ENCODE results near the gene CCDC142.

CCDC142 gene

GRCh38 chr2:74507145-74507925 lies 24.5 kb upstream of the CCDC142 start, which contains the start of gene PCGF1:
PCGF1 (minus strand) TSS chr2:74507695; CDS start chr2:74507668, 27 bp downstream.
- Mint-ChIP-seq H3K27ac (peak within 1 kb of the TSS; percentile 95), H3K4me3 (peak within 1 kb of the TSS; percentile 89), H3K36me3 (ENCODE audit: low read depth) (peaks cover 55% of the 10 kb centered on the region), H3K4me1 (ENCODE audit: low read depth) (peaks cover 55% of the 10 kb centered on the region), H3K9me3 (no peaks in the 10 kb centered on the region), H3K27me3 (peaks cover 42% of the 10 kb centered on the region)
- intact Hi-C loops (cut with micrococcal nuclease), result loop anchor here (1.0 to 2.0 kb wide), 2 partner anchors 22 to 53 kb away; partner anchors contain the start of genes AUP1, HTRA2 and INO80B

GRCh38 chr2:74505448-74506246 lies 22.8 kb upstream of the CCDC142 start:
- intact Hi-C loops (cut with micrococcal nuclease), result loop anchor here (2.0 kb wide), 1 partner anchor 51 kb away; the partner anchor contains the start of gene INO80B
- Mint-ChIP-seq H3K27me3 (peaks cover 42% of the 10 kb centered on the region), H3K9me3 (no peaks in the 10 kb centered on the region), H3K36me3 (ENCODE audit: low read depth) (peaks cover 55% of the 10 kb centered on the region), H3K27ac (peak overlapping the region; percentile 94), H3K4me1 (ENCODE audit: low read depth) (peaks cover 67% of the 10 kb centered on the region), H3K4me3 (peak overlapping the region; percentile 31)

- intact Hi-C loops (cut with micrococcal nuclease), result no loop called here
- peak overlapping the region; percentile 94 for H3K27ac Mint-ChIP-seq
- peaks cover 73% of the 10 kb centered on the region for H3K4me1 Mint-ChIP-seq (ENCODE audit: low read depth)
- peak overlapping the region; percentile 87 for H3K4me3 Mint-ChIP-seq
- peaks cover 55% of the 10 kb centered on the region for H3K36me3 Mint-ChIP-seq (ENCODE audit: low read depth)
- peaks cover 42% of the 10 kb centered on the region for H3K27me3 Mint-ChIP-seq
- no peaks in the 10 kb centered on the region for H3K9me3 Mint-ChIP-seq
Measured at GRCh38 chr2:74504591-74504990, 21.8 kb upstream of the CCDC142 start.

GRCh38 chr2:74503506-74504475 lies 21.0 kb upstream of the CCDC142 start:
- H3K4me1 Mint-ChIP-seq (ENCODE audit: low read depth), result peaks cover 81% of the 10 kb centered on the region
- H3K36me3 Mint-ChIP-seq (ENCODE audit: low read depth), result peaks cover 55% of the 10 kb centered on the region
- H3K27ac Mint-ChIP-seq, result peak overlapping the region; percentile 94
- no peaks in the 10 kb centered on the region for H3K9me3 Mint-ChIP-seq
- intact Hi-C loops (cut with micrococcal nuclease), result no loop called here
- H3K4me3 Mint-ChIP-seq, result peak overlapping the region; percentile 87
- peaks cover 47% of the 10 kb centered on the region for H3K27me3 Mint-ChIP-seq

GRCh38 chr2:74502720-74503505 lies 20.1 kb upstream of the CCDC142 start:
- intact Hi-C loops (cut with micrococcal nuclease), result no loop called here
- H3K27me3 Mint-ChIP-seq, result peaks cover 47% of the 10 kb centered on the region
- H3K27ac Mint-ChIP-seq, result peak overlapping the region; percentile 94
- H3K4me3 Mint-ChIP-seq, result peak overlapping the region; percentile 87
- H3K36me3 Mint-ChIP-seq (ENCODE audit: low read depth), result peaks cover 54% of the 10 kb centered on the region
- peaks cover 82% of the 10 kb centered on the region for H3K4me1 Mint-ChIP-seq (ENCODE audit: low read depth)
- H3K9me3 Mint-ChIP-seq, result no peaks in the 10 kb centered on the region

GRCh38 chr2:74502147-74502719 lies 19.4 kb upstream of the CCDC142 start:
- intact Hi-C loops (cut with micrococcal nuclease), result no loop called here
- Mint-ChIP-seq H3K4me1 (ENCODE audit: low read depth) (peaks cover 85% of the 10 kb centered on the region), H3K4me3 (peak overlapping the region; percentile 87), H3K27ac (peak overlapping the region; percentile 94), H3K9me3 (no peaks in the 10 kb centered on the region), H3K36me3 (ENCODE audit: low read depth) (peaks cover 47% of the 10 kb centered on the region), H3K27me3 (peaks cover 52% of the 10 kb centered on the region)

- Mint-ChIP-seq H3K4me1 (ENCODE audit: low read depth) (peaks cover 80% of the 10 kb centered on the region), H3K9me3 (no peaks in the 10 kb centered on the region), H3K4me3 (peak overlapping the region; percentile 87), H3K27me3 (peaks cover 58% of the 10 kb centered on the region), H3K36me3 (ENCODE audit: low read depth) (peaks cover 40% of the 10 kb centered on the region), H3K27ac (peak overlapping the region; percentile 94)
- intact Hi-C loops (cut with micrococcal nuclease), result no loop called here
Measured at GRCh38 chr2:74501335-74502071, 18.7 kb upstream of the CCDC142 start.

- Mint-ChIP-seq H3K4me1 (ENCODE audit: low read depth) (peaks cover 70% of the 10 kb centered on the region), H3K27ac (no peak overlapping the region), H3K36me3 (ENCODE audit: low read depth) (peaks cover 32% of the 10 kb centered on the region), H3K27me3 (peaks cover 65% of the 10 kb centered on the region), H3K9me3 (no peaks in the 10 kb centered on the region), H3K4me3 (no peak overlapping the region)
- intact Hi-C loops (cut with micrococcal nuclease), result no loop called here
Measured at GRCh38 chr2:74500578-74500946, 17.8 kb upstream of the CCDC142 start.

- peak overlapping the region; percentile 22 for H3K4me3 Mint-ChIP-seq
- H3K27me3 Mint-ChIP-seq, result peaks cover 67% of the 10 kb centered on the region
- no peaks in the 10 kb centered on the region for H3K9me3 Mint-ChIP-seq
- H3K27ac Mint-ChIP-seq, result no peak overlapping the region
- peaks cover 27% of the 10 kb centered on the region for H3K36me3 Mint-ChIP-seq (ENCODE audit: low read depth)
- peaks cover 65% of the 10 kb centered on the region for H3K4me1 Mint-ChIP-seq (ENCODE audit: low read depth)
- intact Hi-C loops (cut with micrococcal nuclease), result loop anchor here (5.0 kb wide), 1 partner anchor 32 kb away; no protein-coding TSS in a partner anchor
Measured at GRCh38 chr2:74499940-74500577, 17.3 kb upstream of the CCDC142 start.

- peaks cover 59% of the 10 kb centered on the region for H3K4me1 Mint-ChIP-seq (ENCODE audit: low read depth)
- peak within 1 kb of the TSS; percentile 45 for H3K27ac Mint-ChIP-seq
- H3K36me3 Mint-ChIP-seq (ENCODE audit: low read depth), result peaks cover 20% of the 10 kb centered on the region
- no peaks in the 10 kb centered on the region for H3K9me3 Mint-ChIP-seq
- H3K4me3 Mint-ChIP-seq, result peak within 1 kb of the TSS; percentile 69
- peaks cover 67% of the 10 kb centered on the region for H3K27me3 Mint-ChIP-seq
- intact Hi-C loops (cut with micrococcal nuclease), result loop anchor here (5.0 kb wide), 1 partner anchor 33 kb away; no protein-coding TSS in a partner anchor
Measured at GRCh38 chr2:74499267-74499939, 16.6 kb upstream of the CCDC142 start, which contains the start of gene LBX2. LBX2 (minus strand) TSS chr2:74499603; CDS start chr2:74499537, 66 bp downstream.
